CD14-positive monocyte (primary cell): ENCODE data around the gene CCDC8. TPM values are rescaled to one million over a fixed set of nuclear protein-coding genes. Genes with fewer than 3 reads are reported as not detected.
A peak's percentile ranks its signal among the peaks of the same experiment; 100 is the strongest.

Experiments used
- DNase-seq, 3 donors: peaks; one replicate each; pipeline ENCODE4 v3.0.0-alpha.2; 2011 to 2022
- H2AFZ ChIP-seq: 2 replicates; pipeline ENCODE4 v1.6.0; 2012; ENCODE audit warnings: mild to moderate bottlenecking, low read depth, low read length, inconsistent platforms; ENCODE audit not compliant: insufficient read depth, poor library complexity, severe bottlenecking
- H3K27ac ChIP-seq, 2 donors: 1 replicate in 1 of 2; 2 replicates in 1 of 2; pipeline ENCODE4 v1.5.1; 2012 to 2013; ENCODE audit warnings: low read length in 2 of 2, control low read depth in 1 of 2, inconsistent platforms in 1 of 2, low read depth in 1 of 2, mild to moderate bottlenecking in 1 of 2
- H3K27me3 ChIP-seq, 2 donors: one replicate each; pipeline versions ENCODE4 v1.6.0 to v1.6.1; 2011 to 2013; ENCODE audit warnings: low read length in 2 of 2; ENCODE audit not compliant: control insufficient read depth in 2 of 2, insufficient read depth in 2 of 2
- H3K36me3 ChIP-seq, 2 donors: replicated peaks in 1 of 2; 1 replicate in 1 of 2; 2 replicates in 1 of 2; pipeline versions ENCODE4 v1.5.1 to v1.6.1; 2012 to 2013; ENCODE audit warnings: low read length in 2 of 2, control low read depth in 1 of 2, inconsistent platforms in 1 of 2, mild to moderate bottlenecking in 1 of 2; ENCODE audit not compliant: insufficient read depth in 2 of 2, control insufficient read depth in 1 of 2
- H3K4me1 ChIP-seq, 2 donors: 1 replicate in 1 of 2; 2 replicates in 1 of 2; pipeline versions ENCODE4 v1.5.1 to v1.6.1; 2012 to 2013; ENCODE audit warnings: low read length in 2 of 2, control low read depth in 1 of 2, inconsistent platforms in 1 of 2, mild to moderate bottlenecking in 1 of 2, moderate library complexity in 1 of 2; ENCODE audit not compliant: insufficient read depth in 2 of 2, control insufficient read depth in 1 of 2
- H3K4me2 ChIP-seq: replicated peaks from 2 replicates; pipeline ENCODE3; 2012; ENCODE audit warnings: low read length, moderate library complexity, mild to moderate bottlenecking; ENCODE audit not compliant: poor library complexity, severe bottlenecking; ENCODE audit errors: extremely low read depth
- H3K4me3 ChIP-seq, 3 experiments: fragments of 200-600 bp in 1 of 3; sonication (generic) in 1 of 3; replicated peaks in 1 of 3; 1 replicate in 2 of 3; 2 replicates in 1 of 3; pipeline ENCODE4 v1.5.1; 2011 to 2013; ENCODE audit warnings: low read length in 3 of 3, mild to moderate bottlenecking in 3 of 3, control low read depth in 2 of 3, low read depth in 2 of 3, inconsistent platforms in 1 of 3, moderate library complexity in 1 of 3
- H3K79me2 ChIP-seq: 2 replicates; pipeline ENCODE4 v1.6.0; 2012; ENCODE audit warnings: mild to moderate bottlenecking, control low read depth, inconsistent platforms, low read length, moderate library complexity; ENCODE audit not compliant: insufficient read depth
- H3K9ac ChIP-seq: 2 replicates; pipeline ENCODE4 v1.6.0; 2017; ENCODE audit warnings: low read length, mild to moderate bottlenecking; ENCODE audit not compliant: insufficient read depth, poor library complexity, severe bottlenecking
- H3K9me3 ChIP-seq, 2 donors: replicated peaks in 1 of 2; 1 replicate in 1 of 2; 2 replicates in 1 of 2; pipeline versions ENCODE4 v1.5.1 to v1.6.1; 2012 to 2013; ENCODE audit warnings: low read length in 2 of 2, control low read depth in 1 of 2; ENCODE audit not compliant: control insufficient read depth in 1 of 2, insufficient read depth in 1 of 2
- H4K20me1 ChIP-seq: 2 replicates; pipeline ENCODE4 v1.6.0; 2012; ENCODE audit warnings: mild to moderate bottlenecking, low read length, control low read depth, moderate library complexity; ENCODE audit not compliant: insufficient read depth
- H3K27ac Mint-ChIP-seq, 7 donors: one replicate each; pipeline ENCODE4 v1.8.0; 2020; ENCODE audit warnings: mild to moderate bottlenecking in 7 of 7, mixed read lengths in 7 of 7, moderate library complexity in 6 of 7, inconsistent platforms in 2 of 7
- H3K27me3 Mint-ChIP-seq, 3 donors: one replicate each; pipeline ENCODE4 v1.8.0; 2021 to 2022; ENCODE audit warnings: low read depth in 3 of 3, mild to moderate bottlenecking in 3 of 3, mixed read lengths in 3 of 3, moderate library complexity in 3 of 3, inconsistent platforms in 1 of 3
- H3K36me3 Mint-ChIP-seq, 2 donors: one replicate each; pipeline ENCODE4 v1.8.0; 2020; ENCODE audit warnings: mixed read lengths in 2 of 2, inconsistent platforms in 1 of 2, mild to moderate bottlenecking in 1 of 2
- H3K4me1 Mint-ChIP-seq: one replicate; pipeline ENCODE4 v1.8.0; 2020; ENCODE audit warnings: mild to moderate bottlenecking, mixed read lengths
- H3K4me3 Mint-ChIP-seq, 2 donors: one replicate each; pipeline ENCODE4 v1.8.0; 2020; ENCODE audit warnings: mild to moderate bottlenecking in 2 of 2, mixed read lengths in 2 of 2, moderate library complexity in 1 of 2
- H3K9me3 Mint-ChIP-seq, 7 donors: one replicate each; pipeline ENCODE4 v1.8.0; 2020 to 2022; ENCODE audit warnings: mixed read lengths in 7 of 7, mild to moderate bottlenecking in 6 of 7, moderate library complexity in 6 of 7, inconsistent platforms in 2 of 7
- CTCF ChIP-seq: fragments of 200-600 bp; IDR thresholded peaks from one replicate; pipeline ENCODE4 v1.8.0; 2022; ENCODE audit warnings: antibody characterized with exemption, mild to moderate bottlenecking
- WGBS: methylation state at CpG from one replicate; pipeline ENCODE4 v1.1.5; 2013; ENCODE audit warnings: missing lambda C conversion rate; ENCODE audit not compliant: insufficient coverage; 5-methylcytosine and 5-hydroxymethylcytosine counted together
- intact Hi-C, 2 donors: fragments of 100-400 bp; cut with micrococcal nuclease; formaldehyde crosslinking; loops; one replicate each; pipeline versions ENCODE4 v1.15.0 to v1.15.1; 2023
- polyA plus RNA-seq, 3 donors: library from polyadenylated mRNA; depleted of rRNA in 1 of 3; unstranded in 2 of 3; stranded (reverse) in 1 of 3; fragments of 300-500 nt in 2 of 3; fragments of >200 nt in 1 of 3; fragmentation: Illumina TruSeq in 2 of 3; gene quantifications; 1 replicate in 2 of 3; 2 replicates in 1 of 3; pipeline ENCODE4 v1.2.3, GENCODE V29; 2012 to 2021

The CCDC8 gene
- polyA plus RNA-seq, 3 donors: not detected

GRCh38 chr19:46384396-46384795, 29.0 kb downstream of the CCDC8 start:
- no peak overlapping the region for H3K27ac ChIP-seq
- H3K4me1 ChIP-seq: no peaks in the 10 kb centered on the region
- H3K4me3 Mint-ChIP-seq: no peak overlapping the region
- no peaks in the 10 kb centered on the region for H4K20me1 ChIP-seq
- H3K9ac ChIP-seq: no peak overlapping the region
- no peak overlapping the region for H3K4me3 ChIP-seq
- DNase-seq: no peak
- H3K27ac Mint-ChIP-seq: no peak overlapping the region
- no peak for TF ChIP-seq CTCF
- H3K36me3 Mint-ChIP-seq: peaks cover 84 to 95% of the 10 kb centered on the region in 2 donors
- H3K79me2 ChIP-seq: no peaks in the 10 kb centered on the region
- H3K36me3 ChIP-seq: peaks cover 87 to 100% of the 10 kb centered on the region in 2 donors
- 100% methylated on average over 7 of the region's 11 CpGs for WGBS
- H3K9me3 Mint-ChIP-seq: peaks cover 0 to 3% (median 0%) of the 10 kb centered on the region in 7 donors
- no peak overlapping the region for H2AFZ ChIP-seq
- H3K9me3 ChIP-seq: no peaks in the 10 kb centered on the region
- no peak overlapping the region for H3K4me2 ChIP-seq
- peaks cover 0 to 2% (median 1%) of the 10 kb centered on the region in 3 donors for H3K27me3 Mint-ChIP-seq
- intact Hi-C loops: no loop called here
- no peaks in the 10 kb centered on the region for H3K4me1 Mint-ChIP-seq
- no peaks in the 10 kb centered on the region for H3K27me3 ChIP-seq

GRCh38 chr19:46383846-46384245, 29.5 kb downstream of the CCDC8 start:
- Mint-ChIP-seq H3K4me3 (no peak overlapping the region), H3K36me3 (peaks cover 80 to 93% of the 10 kb centered on the region in 2 donors), H3K27me3 (peaks cover 0 to 2% (median 0%) of the 10 kb centered on the region in 3 donors), H3K27ac (peak overlapping the region in 1 of 7 donors; percentile 64), H3K4me1 (no peaks in the 10 kb centered on the region), H3K9me3 (peaks cover 0 to 3% (median 0%) of the 10 kb centered on the region in 7 donors)
- H3K27me3 ChIP-seq: no peaks in the 10 kb centered on the region
- no peak for TF ChIP-seq CTCF
- H3K9ac ChIP-seq: no peak overlapping the region
- no peaks in the 10 kb centered on the region for H4K20me1 ChIP-seq
- peaks cover 85 to 100% of the 10 kb centered on the region in 2 donors for H3K36me3 ChIP-seq
- no peaks in the 10 kb centered on the region for H3K9me3 ChIP-seq
- WGBS: 98% methylated on average over 6 of the region's 7 CpGs
- no peak overlapping the region for H2AFZ ChIP-seq
- H3K4me3 ChIP-seq: no peak overlapping the region
- no peak overlapping the region for H3K27ac ChIP-seq
- intact Hi-C loops: no loop called here
- H3K4me1 ChIP-seq: no peaks in the 10 kb centered on the region
- H3K79me2 ChIP-seq: no peaks in the 10 kb centered on the region
- no peak overlapping the region for H3K4me2 ChIP-seq
- DNase-seq: no peak
